Measurements from ENCODE around the gene XG.

The XG gene

DNA sequence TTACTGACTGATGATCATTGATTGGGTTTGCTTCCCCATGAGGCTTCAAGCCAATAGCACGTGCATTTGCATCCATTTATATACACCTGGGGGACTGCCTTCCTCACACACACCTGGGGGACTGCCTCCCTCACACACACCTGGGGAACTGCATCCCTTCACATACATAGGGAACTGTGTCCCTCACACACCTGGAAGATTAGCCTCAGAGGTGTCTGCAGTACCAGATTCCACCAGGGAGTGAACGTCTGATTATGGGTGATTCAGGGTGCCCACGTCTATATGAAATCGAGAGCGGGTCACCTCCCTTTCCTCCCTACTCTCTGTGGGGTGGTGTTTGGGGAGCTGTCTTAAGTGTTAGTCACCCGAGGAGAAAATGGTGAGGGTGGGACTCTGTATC lies 43.8 kb upstream of the XG start:
- peaks cover 87% of the 10 kb centered on the region for H3K79me2 ChIP-seq (ENCODE audit: control insufficient read depth, low read length)
- H3K4me2 ChIP-seq (ENCODE audit: low read length) = peak overlapping the region; percentile 87
- TF ChIP-seq, protein P1, sequence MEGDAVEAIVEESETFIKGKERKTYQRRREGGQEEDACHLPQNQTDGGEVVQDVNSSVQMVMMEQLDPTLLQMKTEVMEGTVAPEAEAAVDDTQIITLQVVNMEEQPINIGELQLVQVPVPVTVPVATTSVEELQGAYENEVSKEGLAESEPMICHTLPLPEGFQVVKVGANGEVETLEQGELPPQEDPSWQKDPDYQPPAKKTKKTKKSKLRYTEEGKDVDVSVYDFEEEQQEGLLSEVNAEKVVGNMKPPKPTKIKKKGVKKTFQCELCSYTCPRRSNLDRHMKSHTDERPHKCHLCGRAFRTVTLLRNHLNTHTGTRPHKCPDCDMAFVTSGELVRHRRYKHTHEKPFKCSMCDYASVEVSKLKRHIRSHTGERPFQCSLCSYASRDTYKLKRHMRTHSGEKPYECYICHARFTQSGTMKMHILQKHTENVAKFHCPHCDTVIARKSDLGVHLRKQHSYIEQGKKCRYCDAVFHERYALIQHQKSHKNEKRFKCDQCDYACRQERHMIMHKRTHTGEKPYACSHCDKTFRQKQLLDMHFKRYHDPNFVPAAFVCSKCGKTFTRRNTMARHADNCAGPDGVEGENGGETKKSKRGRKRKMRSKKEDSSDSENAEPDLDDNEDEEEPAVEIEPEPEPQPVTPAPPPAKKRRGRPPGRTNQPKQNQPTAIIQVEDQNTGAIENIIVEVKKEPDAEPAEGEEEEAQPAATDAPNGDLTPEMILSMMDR (IDR thresholded peaks at IDR 0.05; ENCODE audit: low read depth, low read length, poor library complexity, severe bottlenecking) = no peak
- TF ChIP-seq EZH2phosphoT487 (IDR thresholded peaks at IDR 0.05; ENCODE audit: borderline replicate concordance, low read length) = no peak
- no peaks in the 10 kb centered on the region for H3K9me2 ChIP-seq (replicated peaks; ENCODE audit: control insufficient read depth, low read length)
- peak overlapping the region; percentile 94 for H3K27ac ChIP-seq (ENCODE audit: low read depth, low read length)
- H4K20me1 ChIP-seq (ENCODE audit: control insufficient read depth, insufficient read depth, low read depth, low read length) = peaks cover 10% of the 10 kb centered on the region
- H3K27me3 ChIP-seq (ENCODE audit: control insufficient read depth, low read length) = no peaks in the 10 kb centered on the region
- H3K36me3 ChIP-seq (ENCODE audit: control insufficient read depth, low read length) = peaks cover 20% of the 10 kb centered on the region
- no peaks in the 10 kb centered on the region for H3K9me3 ChIP-seq (ENCODE audit: control insufficient read depth, insufficient read depth, low read length)
- H3K4me3 ChIP-seq (ENCODE audit: low read length) = peak overlapping the region; percentile 67
- peaks cover 83% of the 10 kb centered on the region for H3K4me1 ChIP-seq (ENCODE audit: control insufficient read depth, low read length)
- H3F3A ChIP-seq (ENCODE audit: control insufficient read depth, insufficient read depth) = peaks cover 16% of the 10 kb centered on the region

DNA sequence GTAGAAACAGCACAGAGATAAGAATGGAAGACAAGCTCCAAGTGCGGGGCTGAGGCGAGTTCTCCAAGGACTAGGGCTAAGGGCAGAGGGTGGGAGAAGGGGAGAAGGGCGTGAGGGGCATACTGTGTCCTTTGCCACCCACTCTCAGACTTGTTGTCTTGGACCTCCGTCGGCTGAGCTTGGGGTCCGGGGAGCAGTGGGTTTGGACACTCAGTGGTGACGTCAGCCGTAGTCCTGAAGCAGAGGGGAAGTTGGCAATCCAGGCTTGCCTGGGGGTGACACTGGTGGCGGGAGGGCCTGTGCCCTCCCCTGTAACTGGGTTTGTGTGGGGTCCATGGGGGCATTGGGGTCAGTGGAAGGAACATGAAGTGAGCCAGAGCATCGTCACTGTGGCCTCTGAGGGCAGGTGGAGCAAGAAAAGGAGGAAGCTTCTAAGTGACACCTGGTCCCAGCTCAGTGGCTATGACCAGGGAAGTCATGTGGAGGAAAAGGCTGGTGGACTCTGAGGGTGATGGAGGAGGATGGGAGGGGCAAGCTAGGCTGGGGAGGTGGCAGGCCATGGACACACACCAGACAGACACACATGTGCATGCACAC lies 43.1 kb upstream of the XG start:
- peak overlapping the region; percentile 67 for H3K4me3 ChIP-seq (ENCODE audit: low read length)

DNA sequence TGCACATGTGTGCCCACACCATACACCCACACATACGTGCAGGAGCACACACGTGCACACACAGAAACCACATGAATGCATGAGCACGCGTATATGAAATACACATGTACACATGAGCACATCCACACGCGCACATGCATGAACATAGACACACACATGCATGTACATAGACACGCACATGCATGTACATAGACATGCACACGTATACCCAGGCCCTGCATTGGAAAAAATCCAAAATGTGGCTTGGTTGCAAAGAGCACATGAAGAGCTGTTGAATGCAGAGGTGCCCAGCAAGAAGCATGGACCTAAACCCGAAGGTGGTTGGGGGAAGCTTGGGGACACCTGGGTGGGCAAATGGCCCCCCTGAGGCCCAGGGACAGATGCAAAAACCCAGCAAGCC lies 42.3 kb upstream of the XG start:
- peaks cover 23% of the 10 kb centered on the region for H3K36me3 ChIP-seq (ENCODE audit: control insufficient read depth, low read length)
- peak overlapping the region; percentile 5; the same call in 1 of the 2 replicates for H3K4me3 ChIP-seq (ENCODE audit: low read length)
- peaks cover 10% of the 10 kb centered on the region for H4K20me1 ChIP-seq (ENCODE audit: control insufficient read depth, insufficient read depth, low read depth, low read length)
- peak overlapping the region; percentile 87; the same call in 1 of the 2 replicates for H3K4me2 ChIP-seq (ENCODE audit: low read length)
- H3K27ac ChIP-seq (ENCODE audit: low read depth, low read length) = no peak overlapping the region
- peaks cover 16% of the 10 kb centered on the region for H3F3A ChIP-seq (ENCODE audit: control insufficient read depth, insufficient read depth)
- H3K27me3 ChIP-seq (ENCODE audit: control insufficient read depth, low read length) = no peaks in the 10 kb centered on the region
- no peak for TF ChIP-seq EZH2phosphoT487 (IDR thresholded peaks at IDR 0.05; ENCODE audit: borderline replicate concordance, low read length)
- TF ChIP-seq, protein P1 (IDR thresholded peaks at IDR 0.05; ENCODE audit: low read depth, low read length, poor library complexity, severe bottlenecking) = no peak
- no peaks in the 10 kb centered on the region for H3K9me2 ChIP-seq (replicated peaks; ENCODE audit: control insufficient read depth, low read length)
- H3K4me1 ChIP-seq (ENCODE audit: control insufficient read depth, low read length) = peaks cover 76% of the 10 kb centered on the region
- H3K9me3 ChIP-seq (ENCODE audit: control insufficient read depth, insufficient read depth, low read length) = no peaks in the 10 kb centered on the region
- peaks cover 77% of the 10 kb centered on the region for H3K79me2 ChIP-seq (ENCODE audit: control insufficient read depth, low read length)

More for the DNA sequence above, 43.1 kb upstream of the XG start:
- Histone ChIP-seq H3K4me2 (ENCODE audit: low read length) (peak overlapping the region; percentile 87), H3K36me3 (ENCODE audit: control insufficient read depth, low read length) (peaks cover 20% of the 10 kb centered on the region), H3K4me1 (ENCODE audit: control insufficient read depth, low read length) (peaks cover 83% of the 10 kb centered on the region), H3K9me3 (ENCODE audit: control insufficient read depth, insufficient read depth, low read length) (no peaks in the 10 kb centered on the region), H4K20me1 (ENCODE audit: control insufficient read depth, insufficient read depth, low read depth, low read length) (peaks cover 10% of the 10 kb centered on the region), H3K9me2 (replicated peaks; ENCODE audit: control insufficient read depth, low read length) (no peaks in the 10 kb centered on the region), H3F3A (ENCODE audit: control insufficient read depth, insufficient read depth) (peaks cover 16% of the 10 kb centered on the region), H3K79me2 (ENCODE audit: control insufficient read depth, low read length) (peaks cover 86% of the 10 kb centered on the region), H3K27me3 (ENCODE audit: control insufficient read depth, low read length) (no peaks in the 10 kb centered on the region), H3K27ac (ENCODE audit: low read depth, low read length) (peak overlapping the region; percentile 94)
- TF ChIP-seq, protein P1 (IDR thresholded peaks at IDR 0.05; ENCODE audit: low read depth, low read length, poor library complexity, severe bottlenecking) = no peak
- no peak for TF ChIP-seq EZH2phosphoT487 (IDR thresholded peaks at IDR 0.05; ENCODE audit: borderline replicate concordance, low read length)

Measured in DOHH2 (cell line).